Stimulated activated CD4-positive, alpha-beta T cell treated with anti-CD3 and anti-CD28 coated beads, Interleukin-4, amount 100 ng/mL, for 4 hours (primary cell): Measurements from ENCODE around the gene PGLYRP2.

Experiments
- DNase-seq, 2 experiments: peaks; one replicate each; pipeline ENCODE4 v3.0.0-alpha.2; 2020

PGLYRP2 gene

GRCh38 chr19:15438577-15438976 lies 40.7 kb downstream of the PGLYRP2 start:
- DNase-seq: no peak

GRCh38 chr19:15438124-15438496 lies 41.2 kb downstream of the PGLYRP2 start:
- DNase-seq: no peak

GRCh38 chr19:15437355-15438123 lies 41.8 kb downstream of the PGLYRP2 start:
- DNase-seq: no peak

- no peak for DNase-seq
Observed at GRCh38 chr19:15436826-15437110, 42.5 kb downstream of the PGLYRP2 start.

- DNase-seq: no peak
Observed at GRCh38 chr19:15436012-15436825, 43.1 kb downstream of the PGLYRP2 start.

GRCh38 chr19:15433519-15434069 lies 45.7 kb downstream of the PGLYRP2 start:
- no peak for DNase-seq

- DNase-seq: peak; percentile 91 to 94
Observed at GRCh38 chr19:15432629-15433518, 46.4 kb downstream of the PGLYRP2 start.

- DNase-seq: peak in 1 of 2 experiments; percentile 40
Observed at GRCh38 chr19:15432018-15432494, 47.2 kb downstream of the PGLYRP2 start.

- DNase-seq: no peak
Observed at GRCh38 chr19:15431396-15432017, 47.8 kb downstream of the PGLYRP2 start.

GRCh38 chr19:15430526-15431120 lies 48.7 kb downstream of the PGLYRP2 start:
- no peak for DNase-seq

- no peak for DNase-seq
Observed at GRCh38 chr19:15429825-15430467, 49.4 kb downstream of the PGLYRP2 start.

GRCh38 chr19:15428956-15429824 lies 50.1 kb downstream of the PGLYRP2 start:
- no peak for DNase-seq

GRCh38 chr19:15427991-15428471 lies 51.3 kb downstream of the PGLYRP2 start:
- no peak for DNase-seq

- DNase-seq: no peak
Observed at GRCh38 chr19:15427350-15427700, 52.0 kb downstream of the PGLYRP2 start.

GRCh38 chr19:15426485-15427349 lies 52.6 kb downstream of the PGLYRP2 start:
- DNase-seq: no peak

- no peak for DNase-seq
Observed at GRCh38 chr19:15425321-15425950, 53.9 kb downstream of the PGLYRP2 start.

GRCh38 chr19:15424692-15425272 lies 54.5 kb downstream of the PGLYRP2 start:
- DNase-seq: no peak

- DNase-seq: no peak
Observed at GRCh38 chr19:15424121-15424520, 55.2 kb downstream of the PGLYRP2 start.
